Measurements from ENCODE around the gene TTC21A.

The TTC21A gene

DNA sequence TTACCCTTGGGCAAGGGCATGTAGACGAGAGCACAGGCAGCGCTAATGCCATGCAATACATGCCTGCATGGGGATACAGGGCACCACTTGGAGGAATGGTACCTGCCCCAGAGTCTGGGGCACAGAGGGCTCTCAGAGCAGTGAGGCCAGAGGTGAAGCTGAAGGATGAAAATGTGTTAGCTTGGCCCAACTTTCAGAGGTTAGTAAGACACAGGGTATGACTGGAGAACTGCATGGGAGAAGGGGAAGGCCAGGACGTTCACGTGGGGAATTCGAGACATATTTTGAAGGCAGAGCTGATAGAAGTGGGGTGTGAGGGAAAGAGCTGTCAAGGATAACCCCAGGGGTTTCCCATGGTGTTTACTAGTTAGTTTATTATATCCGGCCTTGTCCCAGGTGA, 26.3 kb downstream of the TTC21A start:
- Histone ChIP-seq H3K79me2 (ENCODE audit: insufficient read depth, low read length) (no peaks in the 10 kb centered on the region), H2AFZ (ENCODE audit: low read depth, low read length, severe bottlenecking) (no peak overlapping the region), H3F3A (ENCODE audit: insufficient read depth) (no peaks in the 10 kb centered on the region), H3K4me3 (ENCODE audit: insufficient read depth, low read length, poor library complexity, severe bottlenecking) (no peak overlapping the region), H3K27me3 (ENCODE audit: low read length) (no peaks in the 10 kb centered on the region), H3K4me2 (ENCODE audit: low read depth, low read length, poor library complexity, severe bottlenecking) (no peak overlapping the region), H4K20me1 (ENCODE audit: low read depth, low read length) (no peaks in the 10 kb centered on the region), H3K27ac (ENCODE audit: low read depth, low read length) (no peak overlapping the region), H3K9me2 (replicated peaks; ENCODE audit: insufficient read depth, low read length) (no peaks in the 10 kb centered on the region), H3K9me3 (ENCODE audit: insufficient read depth, low read length) (no peaks in the 10 kb centered on the region), H3K36me3 (ENCODE audit: low read length) (no peaks in the 10 kb centered on the region), H3K9ac (ENCODE audit: low read length) (no peak overlapping the region)
- TF ChIP-seq, protein P1, sequence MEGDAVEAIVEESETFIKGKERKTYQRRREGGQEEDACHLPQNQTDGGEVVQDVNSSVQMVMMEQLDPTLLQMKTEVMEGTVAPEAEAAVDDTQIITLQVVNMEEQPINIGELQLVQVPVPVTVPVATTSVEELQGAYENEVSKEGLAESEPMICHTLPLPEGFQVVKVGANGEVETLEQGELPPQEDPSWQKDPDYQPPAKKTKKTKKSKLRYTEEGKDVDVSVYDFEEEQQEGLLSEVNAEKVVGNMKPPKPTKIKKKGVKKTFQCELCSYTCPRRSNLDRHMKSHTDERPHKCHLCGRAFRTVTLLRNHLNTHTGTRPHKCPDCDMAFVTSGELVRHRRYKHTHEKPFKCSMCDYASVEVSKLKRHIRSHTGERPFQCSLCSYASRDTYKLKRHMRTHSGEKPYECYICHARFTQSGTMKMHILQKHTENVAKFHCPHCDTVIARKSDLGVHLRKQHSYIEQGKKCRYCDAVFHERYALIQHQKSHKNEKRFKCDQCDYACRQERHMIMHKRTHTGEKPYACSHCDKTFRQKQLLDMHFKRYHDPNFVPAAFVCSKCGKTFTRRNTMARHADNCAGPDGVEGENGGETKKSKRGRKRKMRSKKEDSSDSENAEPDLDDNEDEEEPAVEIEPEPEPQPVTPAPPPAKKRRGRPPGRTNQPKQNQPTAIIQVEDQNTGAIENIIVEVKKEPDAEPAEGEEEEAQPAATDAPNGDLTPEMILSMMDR (IDR thresholded peaks at IDR 0.05; ENCODE audit: insufficient read depth, low read length, poor library complexity, severe bottlenecking), result no peak
- TF ChIP-seq EZH2phosphoT487 (conservative IDR thresholded peaks at IDR 0.05; ENCODE audit: low read length), result no peak

DNA sequence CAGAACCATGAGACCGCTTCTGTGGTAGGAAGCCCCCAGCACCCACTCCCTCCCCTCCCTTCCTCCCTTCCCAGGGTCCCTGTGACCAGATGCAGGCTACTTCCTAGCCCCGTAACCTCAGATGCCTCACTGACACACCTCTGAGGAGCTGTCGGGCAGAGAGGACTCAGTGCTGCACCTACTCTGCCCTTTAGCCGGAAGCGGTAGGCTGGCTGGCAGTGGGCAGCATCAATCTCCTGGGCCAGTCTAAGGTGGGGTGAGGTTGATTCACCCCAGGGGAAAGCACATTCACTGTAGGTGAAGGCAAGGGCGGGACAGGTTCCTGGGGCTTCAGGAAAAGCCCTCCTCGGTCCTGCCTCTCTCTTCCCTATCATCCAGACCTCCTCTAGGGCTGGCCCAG, 26.8 kb downstream of the TTC21A start:
- H4K20me1 ChIP-seq (ENCODE audit: low read depth, low read length), result no peaks in the 10 kb centered on the region
- TF ChIP-seq, protein P1 (IDR thresholded peaks at IDR 0.05; ENCODE audit: insufficient read depth, low read length, poor library complexity, severe bottlenecking), result no peak
- TF ChIP-seq EZH2phosphoT487 (conservative IDR thresholded peaks at IDR 0.05; ENCODE audit: low read length), result no peak
- no peaks in the 10 kb centered on the region for H3K27me3 ChIP-seq (ENCODE audit: low read length)
- no peaks in the 10 kb centered on the region for H3K79me2 ChIP-seq (ENCODE audit: insufficient read depth, low read length)
- no peaks in the 10 kb centered on the region for H3K9me3 ChIP-seq (ENCODE audit: insufficient read depth, low read length)
- no peak overlapping the region for H3K9ac ChIP-seq (ENCODE audit: low read length)
- no peaks in the 10 kb centered on the region for H3K36me3 ChIP-seq (ENCODE audit: low read length)
- H3F3A ChIP-seq (ENCODE audit: insufficient read depth), result no peaks in the 10 kb centered on the region
- no peak overlapping the region for H2AFZ ChIP-seq (ENCODE audit: low read depth, low read length, severe bottlenecking)
- H3K27ac ChIP-seq (ENCODE audit: low read depth, low read length), result no peak overlapping the region
- no peak overlapping the region for H3K4me3 ChIP-seq (ENCODE audit: insufficient read depth, low read length, poor library complexity, severe bottlenecking)
- H3K9me2 ChIP-seq (replicated peaks; ENCODE audit: insufficient read depth, low read length), result no peaks in the 10 kb centered on the region
- H3K4me2 ChIP-seq (ENCODE audit: low read depth, low read length, poor library complexity, severe bottlenecking), result no peak overlapping the region

DNA sequence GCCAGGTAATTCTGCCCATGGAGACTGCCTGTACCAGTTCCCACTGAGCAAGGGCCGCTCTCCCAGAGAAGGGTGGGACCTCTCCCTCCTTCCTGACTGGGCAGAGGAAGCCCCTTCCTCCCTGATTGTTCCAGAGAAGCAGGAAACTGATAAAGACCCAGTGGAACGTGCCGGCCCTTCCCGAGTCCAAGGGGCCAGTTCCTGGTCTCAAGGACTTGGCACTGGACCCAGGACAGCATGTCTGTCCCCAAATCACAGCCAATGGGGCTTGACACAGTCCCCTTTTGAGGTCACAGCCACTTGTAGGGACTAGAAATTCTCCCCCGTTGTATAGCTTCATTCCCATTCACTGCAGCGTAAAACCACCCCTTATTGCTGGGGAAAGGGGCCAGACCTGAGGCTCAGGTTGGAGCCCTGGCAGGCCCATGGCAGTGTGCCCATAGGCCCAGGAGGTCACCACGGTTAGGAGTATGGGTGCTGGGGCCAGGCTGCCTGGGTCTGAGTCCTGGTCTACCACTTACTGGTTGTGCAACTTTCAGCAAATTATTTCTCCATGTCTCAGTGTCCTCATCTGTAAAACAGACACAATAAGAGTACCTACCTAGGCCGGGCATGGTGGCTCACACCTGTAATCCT, 27.8 kb downstream of the TTC21A start:
- TF ChIP-seq, protein P1 (IDR thresholded peaks at IDR 0.05; ENCODE audit: insufficient read depth, low read length, poor library complexity, severe bottlenecking), result no peak
- TF ChIP-seq EZH2phosphoT487 (conservative IDR thresholded peaks at IDR 0.05; ENCODE audit: low read length), result no peak
- no peak overlapping the region for H3K4me2 ChIP-seq (ENCODE audit: low read depth, low read length, poor library complexity, severe bottlenecking)
- no peak overlapping the region for H3K4me3 ChIP-seq (ENCODE audit: insufficient read depth, low read length, poor library complexity, severe bottlenecking)
- no peaks in the 10 kb centered on the region for H3K27me3 ChIP-seq (ENCODE audit: low read length)
- no peak overlapping the region for H3K9ac ChIP-seq (ENCODE audit: low read length)
- H3K79me2 ChIP-seq (ENCODE audit: insufficient read depth, low read length), result no peaks in the 10 kb centered on the region
- H4K20me1 ChIP-seq (ENCODE audit: low read depth, low read length), result no peaks in the 10 kb centered on the region
- H3K36me3 ChIP-seq (ENCODE audit: low read length), result no peaks in the 10 kb centered on the region
- H3K9me2 ChIP-seq (replicated peaks; ENCODE audit: insufficient read depth, low read length), result no peaks in the 10 kb centered on the region
- H3K9me3 ChIP-seq (ENCODE audit: insufficient read depth, low read length), result no peaks in the 10 kb centered on the region
- H3F3A ChIP-seq (ENCODE audit: insufficient read depth), result no peaks in the 10 kb centered on the region
- H3K27ac ChIP-seq (ENCODE audit: low read depth, low read length), result no peak overlapping the region
- no peak overlapping the region for H2AFZ ChIP-seq (ENCODE audit: low read depth, low read length, severe bottlenecking)
